Transverse colon (tissue), 4 donors: ENCODE results near the gene IDUA. TPM values are rescaled to one million over a fixed set of nuclear protein-coding genes. Genes with fewer than 3 reads are reported as not detected.

Experiments used
- DNase-seq: peaks from one replicate; pipeline ENCODE4 v3.0.0-alpha.2; 2019
- H3K27ac ChIP-seq, 4 donors: fragments of 200-600 bp; sonication (generic); 2 replicates each; pipeline ENCODE4 v1.5.1; 2016 to 2018; ENCODE audit warnings: inconsistent platforms in 4 of 4
- H3K27me3 ChIP-seq: fragments of 200-600 bp; sonication (generic); 2 replicates; pipeline ENCODE4 v1.5.1; 2017; ENCODE audit warnings: inconsistent platforms
- H3K36me3 ChIP-seq, 4 donors: fragments of 200-600 bp; sonication (generic); 2 replicates each; pipeline ENCODE4 v1.5.1; 2017 to 2019; ENCODE audit warnings: inconsistent platforms in 4 of 4
- H3K4me1 ChIP-seq, 4 donors: fragments of 200-600 bp; sonication (generic); 2 replicates each; pipeline ENCODE4 v1.5.1; 2017 to 2020; ENCODE audit warnings: inconsistent platforms in 4 of 4
- H3K4me3 ChIP-seq, 4 donors: fragments of 200-600 bp; sonication (generic); 1 replicate in 1 of 4; 2 replicates in 3 of 4; pipeline versions ENCODE4 v1.5.1 to v1.6.1; 2017 to 2019; ENCODE audit warnings: inconsistent platforms in 4 of 4
- H3K9me3 ChIP-seq, 2 donors: fragments of 200-600 bp; sonication (generic); 2 replicates each; pipeline ENCODE4 v1.5.1; 2017 to 2019; ENCODE audit warnings: inconsistent platforms in 2 of 2
- CTCF ChIP-seq, 5 experiments: fragments of 200-600 bp in 3 of 5; fragments of 450-650 bp in 2 of 5; sonication (generic) in 3 of 5; IDR thresholded peaks; 1 replicate in 2 of 5; 2 replicates in 3 of 5; pipeline ENCODE4 v1.5.1; 2016 to 2017; ENCODE audit warnings: antibody characterized with exemption in 5 of 5, inconsistent platforms in 3 of 5, mild to moderate bottlenecking in 2 of 5, moderate library complexity in 1 of 5
- EP300 ChIP-seq: sonication (generic); formaldehyde crosslinking; IDR thresholded peaks from one replicate; pipeline ENCODE4 v1.6.1; 2017; ENCODE audit warnings: antibody characterized with exemption, low read depth
- POLR2A ChIP-seq: fragments of 450-650 bp; IDR thresholded peaks from one replicate; pipeline ENCODE4 v1.6.1; 2016; ENCODE audit warnings: antibody characterized with exemption, mild to moderate bottlenecking, moderate library complexity
- POLR2AphosphoS5 ChIP-seq, 3 donors: sonication (generic); formaldehyde crosslinking; IDR thresholded peaks; one replicate each; pipeline ENCODE4 v1.6.1; 2016; ENCODE audit warnings: antibody characterized with exemption in 3 of 3
- WGBS, 2 donors: methylation state at CpG; one replicate each; pipeline ENCODE4 v1.1.5; 2018; ENCODE audit warnings: low coverage in 1 of 2; 5-methylcytosine and 5-hydroxymethylcytosine counted together
- in situ Hi-C, 4 donors: fragments of 200-750 bp; cut with MboI; loops; one replicate each; pipeline versions ENCODE4 v1.15.0 to v1.15.1; 2017; ENCODE audit warnings: low sequenced_read_pairs in 3 of 4, low pct_ligation_motif_present in 1 of 4, low pct_unique_long_range_greater_than_20kb in 1 of 4
- intact Hi-C: fragments of 100-400 bp; cut with DNase I; formaldehyde crosslinking; loops from one replicate; pipeline ENCODE4 v1.15.1; 2023; ENCODE audit warnings: low total_unique reads
- total RNA-seq, 4 donors: library from RNA; depleted of rRNA; stranded (reverse); fragments of >200 nt; gene quantifications; one replicate each; pipeline ENCODE4 v1.1.0, GENCODE V29; 2016

IDUA gene
- total RNA-seq, 4 donors from 2014 or later = 25.9 to 78.6 (median 40.4) TPM

- Histone ChIP-seq H3K4me1 (peaks cover 0 to 23% (median 15%) of the 10 kb centered on the region in 4 donors), H3K36me3 (no peaks in the 10 kb centered on the region), H3K9me3 (no peaks in the 10 kb centered on the region), H3K4me3 (no peak overlapping the region), H3K27me3 (peaks cover 76% of the 10 kb centered on the region), H3K27ac (no peak overlapping the region)
- DNase-seq = no peak
- WGBS, 2 donors = 56% methylated on average over 23 of the region's 37 CpGs; no CpG with 5 or more reads in 1 of the 2 donors
- peak in 2 of 3 donors; percentile 32 to 41 for TF ChIP-seq POLR2AphosphoS5 (IDR thresholded peaks at IDR 0.05)
- TF ChIP-seq CTCF (IDR thresholded peaks at IDR 0.05) = peak in 1 of 5 experiments; percentile 8
- no peak for TF ChIP-seq EP300
- in situ Hi-C loops (no loop called here), intact Hi-C loops (no loop called here)
Observed at GRCh38 chr4:1031956-1032795, 45.3 kb downstream of the IDUA start.

GRCh38 chr4:1032861-1033260, 46.0 kb downstream of the IDUA start:
- TF ChIP-seq EP300 (no peak), POLR2AphosphoS5 (IDR thresholded peaks at IDR 0.05) (no peak), POLR2A (no peak), CTCF (IDR thresholded peaks at IDR 0.05) (no peak)
- peaks cover 73% of the 10 kb centered on the region for H3K27me3 ChIP-seq
- 73 to 90% methylated on average over 4 to 10 of the region's 10 CpGs for WGBS, 2 donors

DNA sequence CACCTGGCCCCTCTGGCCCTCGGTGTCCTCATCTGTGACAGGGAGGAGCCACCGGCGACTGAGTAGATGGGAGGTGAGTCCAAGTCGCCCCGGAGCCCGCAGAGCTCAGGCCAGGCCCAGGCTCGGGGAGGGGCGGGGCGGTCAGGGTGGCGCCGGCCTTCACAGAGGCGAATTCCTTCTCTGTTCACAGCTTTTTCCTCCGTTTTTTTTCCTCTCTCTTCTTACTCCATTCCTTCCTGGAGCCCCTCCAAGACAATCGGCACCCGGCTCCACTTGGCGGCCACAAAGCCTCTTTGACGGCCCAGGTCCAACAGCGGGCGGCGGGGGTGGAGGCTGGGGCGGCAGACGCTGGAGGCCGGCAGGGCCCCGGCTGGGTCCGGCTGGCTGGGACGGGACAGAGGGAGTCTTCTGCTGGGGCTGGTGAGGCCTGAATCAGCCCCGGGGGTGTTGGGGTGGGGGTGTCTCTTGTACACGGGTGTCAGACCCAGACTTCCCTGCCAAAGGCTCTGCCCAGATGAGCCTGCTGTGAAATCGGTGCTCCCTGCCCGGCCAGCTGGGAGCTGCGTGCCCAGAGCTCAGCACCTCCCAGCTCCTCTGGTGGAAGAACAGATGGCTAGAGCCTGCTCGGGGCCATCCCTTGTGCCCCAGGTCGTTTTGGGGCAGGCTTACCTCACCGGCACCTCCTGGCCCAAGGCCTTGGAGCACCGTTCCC, 47.2 kb downstream of the IDUA start:
- H3K4me1 ChIP-seq = peaks cover 0 to 23% (median 15%) of the 10 kb centered on the region in 4 donors
- no peaks in the 10 kb centered on the region for H3K36me3 ChIP-seq
- H3K4me3 ChIP-seq = peak overlapping the region in 1 of 4 donors; percentile 5
- TF ChIP-seq POLR2AphosphoS5 (IDR thresholded peaks at IDR 0.05) (no peak), POLR2A (no peak), EP300 (no peak), CTCF (IDR thresholded peaks at IDR 0.05) (no peak)
- H3K27ac ChIP-seq = peak overlapping the region in 1 of 4 donors; percentile 11
- in situ Hi-C loops (no loop called here), intact Hi-C loops (no loop called here)
- no peak for DNase-seq
- WGBS, 2 donors = 25% methylated on average over 34 of the region's 35 CpGs; no CpG with 5 or more reads in 1 of the 2 donors
- no peaks in the 10 kb centered on the region for H3K9me3 ChIP-seq
- H3K27me3 ChIP-seq = peaks cover 63% of the 10 kb centered on the region

More at GRCh38 chr4:1032861-1033260, 46.0 kb downstream of the IDUA start:
- peaks cover 0 to 23% (median 15%) of the 10 kb centered on the region in 4 donors for H3K4me1 ChIP-seq
- H3K36me3 ChIP-seq = no peaks in the 10 kb centered on the region
- H3K9me3 ChIP-seq = no peaks in the 10 kb centered on the region
- DNase-seq = no peak
- no peak overlapping the region for H3K4me3 ChIP-seq
- no peak overlapping the region for H3K27ac ChIP-seq
- in situ Hi-C loops = no loop called here
- intact Hi-C loops = no loop called here

DNA sequence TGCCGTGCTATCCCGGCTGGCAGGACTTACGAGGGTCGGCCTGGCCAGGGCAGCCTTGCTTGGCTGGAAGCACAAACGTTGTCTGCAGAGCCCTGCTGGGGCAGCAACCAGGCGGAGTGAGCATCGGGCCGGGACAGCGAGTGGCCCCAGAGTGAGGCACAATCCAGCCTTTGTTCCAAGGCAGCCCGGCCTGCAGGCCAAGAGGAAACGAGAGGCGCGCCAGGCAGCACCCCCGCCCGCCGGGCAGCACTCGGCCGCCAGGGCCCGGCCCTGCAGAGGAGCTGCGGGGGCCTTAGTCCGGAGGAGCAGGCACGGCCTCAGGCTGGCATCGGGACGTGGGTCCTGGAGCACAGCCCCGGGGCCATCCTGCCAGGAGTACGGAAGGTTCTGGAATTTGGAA, 48.7 kb downstream of the IDUA start:
- Histone ChIP-seq H3K4me1 (peaks cover 0 to 28% (median 11%) of the 10 kb centered on the region in 4 donors), H3K4me3 (no peak overlapping the region), H3K27ac (no peak overlapping the region), H3K36me3 (no peaks in the 10 kb centered on the region), H3K9me3 (no peaks in the 10 kb centered on the region), H3K27me3 (peaks cover 48% of the 10 kb centered on the region)
- in situ Hi-C loops (no loop called here), intact Hi-C loops (no loop called here)
- DNase-seq = peak; percentile 38
- TF ChIP-seq CTCF (IDR thresholded peaks at IDR 0.05) (peak in 1 of 5 experiments; percentile 38), POLR2AphosphoS5 (IDR thresholded peaks at IDR 0.05) (no peak), POLR2A (no peak), EP300 (no peak)
- 43% methylated on average over 24 of the region's 26 CpGs; no CpG with 5 or more reads in 1 of the 2 donors for WGBS, 2 donors
